ENCODE data around the gene FAM171A1.

- TF ChIP-seq CTCF (IDR thresholded peaks at IDR 0.05; ENCODE audit: low read length), result no peak
- no peak for TF ChIP-seq EZH2 (optimal IDR thresholded peaks at IDR 0.05; ENCODE audit: low read depth, low read length)
- no peak for TF ChIP-seq EZH2phosphoT487 (IDR thresholded peaks at IDR 0.05; ENCODE audit: low read length)
Observed at GRCh38 chr10:15346440-15347141, 24.5 kb downstream of the FAM171A1 start.
